Measurements from ENCODE around the gene KRTAP1-5. TPM values are rescaled to one million over a fixed set of nuclear protein-coding genes. Genes with fewer than 3 reads are reported as not detected.
"Not testable (repeated sequence)": the region's sequence is repeated elsewhere in the genome, so short reads cannot be mapped to it uniquely, and the experiment has no call there.

Gene KRTAP1-5
- total and polyA plus RNA-seq, 12 donors, result not detected

DNA sequence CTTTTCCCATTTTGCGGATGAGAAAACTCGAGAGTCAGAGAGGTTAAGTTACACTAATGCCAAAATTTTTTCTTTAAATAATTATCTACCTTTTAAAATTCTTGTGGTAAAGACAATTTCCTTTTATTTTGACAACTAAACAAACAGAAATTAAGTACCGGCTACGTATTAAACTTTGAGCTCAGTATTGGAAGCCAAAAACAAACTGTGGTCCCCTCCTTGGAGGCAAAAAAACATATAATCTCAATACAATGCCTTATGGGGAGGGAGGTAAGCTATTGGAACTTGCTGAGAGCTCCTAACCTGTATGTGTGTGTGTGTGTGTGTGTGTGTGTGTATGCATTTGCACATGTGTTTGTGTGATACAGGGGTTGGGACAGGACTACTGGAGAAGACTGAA lies 36.4 kb upstream of the KRTAP1-5 start:
- H3K27ac ChIP-seq, result no peak overlapping the region
- intact Hi-C loops (cut with DNase I), result no loop called here
- H3K36me3 ChIP-seq (replicated peaks in 1 of 2), result no peaks in the 10 kb centered on the region
- 81 to 89% (median 86%) methylated on average over 4 of the region's 4 CpGs for WGBS, 4 donors
- TF ChIP-seq POLR2A (IDR thresholded peaks at IDR 0.05), result no peak
- DNase-seq, result no peak
- H3K27me3 ChIP-seq, result no peaks in the 10 kb centered on the region
- no peak overlapping the region for H3K4me3 ChIP-seq
- no peaks in the 10 kb centered on the region for H3K4me1 ChIP-seq (replicated peaks in 1 of 2)
- no peaks in the 10 kb centered on the region for H3K9me3 ChIP-seq (replicated peaks in 1 of 3)

DNA sequence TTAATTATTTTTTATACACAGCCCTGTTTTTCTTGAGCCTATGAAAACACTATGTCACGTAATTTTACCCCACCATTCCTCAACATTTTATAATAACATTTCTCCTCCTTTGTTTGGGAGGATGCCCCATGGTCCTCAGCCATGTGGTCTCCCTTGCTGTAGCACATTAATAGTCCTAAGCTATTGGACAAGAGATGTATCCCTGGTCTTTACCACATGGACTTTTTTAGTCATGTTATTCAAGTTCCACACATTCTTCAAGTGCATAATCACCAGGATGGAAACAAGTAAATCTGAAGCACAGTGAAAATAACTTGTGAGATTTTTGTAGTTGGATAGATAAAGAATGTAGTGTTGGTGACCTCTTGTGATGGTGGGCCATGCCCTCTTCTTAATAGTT lies 35.0 kb upstream of the KRTAP1-5 start:
- TF ChIP-seq POLR2A (IDR thresholded peaks at IDR 0.05), result no peak
- TF ChIP-seq, protein P1, sequence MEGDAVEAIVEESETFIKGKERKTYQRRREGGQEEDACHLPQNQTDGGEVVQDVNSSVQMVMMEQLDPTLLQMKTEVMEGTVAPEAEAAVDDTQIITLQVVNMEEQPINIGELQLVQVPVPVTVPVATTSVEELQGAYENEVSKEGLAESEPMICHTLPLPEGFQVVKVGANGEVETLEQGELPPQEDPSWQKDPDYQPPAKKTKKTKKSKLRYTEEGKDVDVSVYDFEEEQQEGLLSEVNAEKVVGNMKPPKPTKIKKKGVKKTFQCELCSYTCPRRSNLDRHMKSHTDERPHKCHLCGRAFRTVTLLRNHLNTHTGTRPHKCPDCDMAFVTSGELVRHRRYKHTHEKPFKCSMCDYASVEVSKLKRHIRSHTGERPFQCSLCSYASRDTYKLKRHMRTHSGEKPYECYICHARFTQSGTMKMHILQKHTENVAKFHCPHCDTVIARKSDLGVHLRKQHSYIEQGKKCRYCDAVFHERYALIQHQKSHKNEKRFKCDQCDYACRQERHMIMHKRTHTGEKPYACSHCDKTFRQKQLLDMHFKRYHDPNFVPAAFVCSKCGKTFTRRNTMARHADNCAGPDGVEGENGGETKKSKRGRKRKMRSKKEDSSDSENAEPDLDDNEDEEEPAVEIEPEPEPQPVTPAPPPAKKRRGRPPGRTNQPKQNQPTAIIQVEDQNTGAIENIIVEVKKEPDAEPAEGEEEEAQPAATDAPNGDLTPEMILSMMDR (IDR thresholded peaks at IDR 0.05), result no peak
- 56 to 83% (median 76%) methylated on average over 1 of the region's 1 CpG for WGBS, 4 donors
- intact Hi-C loops (cut with DNase I), result no loop called here
- H3K4me3 ChIP-seq, result no peak overlapping the region
- H3K9me3 ChIP-seq (replicated peaks in 1 of 3), result no peaks in the 10 kb centered on the region
- no peaks in the 10 kb centered on the region for H3K27me3 ChIP-seq
- no peaks in the 10 kb centered on the region for H3K4me1 ChIP-seq (replicated peaks in 1 of 2)
- no peak overlapping the region for H3K27ac ChIP-seq
- no peak for DNase-seq
- no peaks in the 10 kb centered on the region for H3K36me3 ChIP-seq (replicated peaks in 1 of 2)

DNA sequence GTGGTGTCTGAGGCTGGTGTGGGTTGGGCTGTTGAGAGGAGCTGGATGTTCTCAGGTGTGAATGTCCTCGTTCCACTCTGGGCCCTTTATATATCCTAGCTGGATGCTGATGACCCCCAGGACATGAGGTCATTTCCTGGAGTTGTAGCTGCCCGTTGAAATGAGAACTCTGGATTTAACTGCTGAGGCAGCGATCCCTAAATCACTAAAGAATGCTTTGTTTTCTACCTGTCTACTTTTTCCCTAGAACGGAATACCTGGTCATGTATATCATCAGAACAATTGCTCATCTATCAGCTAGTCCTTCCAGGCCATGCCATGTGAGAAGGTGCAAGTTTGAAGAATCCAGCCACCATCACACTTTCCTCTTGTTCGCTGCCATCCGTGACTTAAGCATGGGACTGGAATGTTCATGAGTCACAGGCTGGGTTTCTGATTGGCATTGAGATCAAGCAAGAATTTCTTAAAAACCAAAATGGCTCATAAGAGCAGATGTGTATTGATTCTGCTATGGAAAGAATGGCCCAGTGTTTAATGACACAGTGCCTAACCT lies 33.1 kb upstream of the KRTAP1-5 start, which contains the start of gene KRTAP2-3:
TSS of gene KRTAP2-3 (minus strand) at position 63 of the 553 bp plus-strand sequence. CDS start 64 bp downstream, outside the sequence.
- WGBS, 4 donors, result 57 to 69% (median 63%) methylated on average over 6 of the region's 6 CpGs
- Histone ChIP-seq H3K4me1 (replicated peaks in 1 of 2) (no peaks in the 10 kb centered on the region), H3K36me3 (replicated peaks in 1 of 2) (no peaks in the 10 kb centered on the region), H3K4me3 (no peak within 1 kb of the TSS), H3K27ac (no peak within 1 kb of the TSS), H3K9me3 (replicated peaks in 1 of 3) (no peaks in the 10 kb centered on the region), H3K27me3 (no peaks in the 10 kb centered on the region)
- TF ChIP-seq, protein P1 (IDR thresholded peaks at IDR 0.05), result no peak
- TF ChIP-seq POLR2A (IDR thresholded peaks at IDR 0.05), result no peak
- no peak for DNase-seq
- intact Hi-C loops (cut with DNase I), result no loop called here

DNA sequence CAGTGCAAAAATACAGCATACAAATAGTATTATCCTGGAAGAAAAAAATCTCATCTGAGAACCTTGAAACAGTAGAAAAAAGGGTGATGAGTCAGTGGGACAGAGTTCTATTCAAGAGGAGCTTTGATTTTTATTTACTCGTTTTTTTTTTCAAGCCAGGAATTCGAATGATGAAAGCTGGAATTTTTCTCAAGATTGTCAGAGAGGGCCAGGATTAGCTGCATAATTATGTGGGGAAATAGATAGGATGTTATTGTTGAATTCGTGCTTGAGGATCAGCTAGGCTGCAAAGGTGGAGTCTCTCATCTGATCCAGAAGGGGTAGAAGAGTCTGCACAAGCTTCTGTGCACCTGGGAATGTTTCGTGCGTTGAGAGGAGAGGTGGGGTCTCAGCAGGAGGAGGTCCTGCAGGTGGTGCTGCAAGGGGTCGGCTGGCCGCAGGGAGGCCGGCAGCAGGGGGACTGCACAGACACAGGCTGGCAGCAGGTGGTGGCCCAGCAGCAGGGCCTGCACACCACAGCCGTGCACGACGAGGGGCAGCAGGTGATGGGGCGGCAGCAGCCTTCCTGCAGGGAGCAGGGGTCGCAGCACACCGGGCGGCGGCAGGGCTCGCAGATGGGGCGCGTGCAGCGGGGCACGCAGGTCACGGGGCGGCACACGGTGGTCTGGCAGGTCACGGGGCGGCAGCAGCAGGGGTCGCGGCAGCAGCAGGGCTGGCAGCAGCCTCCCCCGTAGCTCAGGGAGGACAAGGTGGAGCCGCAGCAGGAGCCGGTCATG lies 32.5 kb upstream of the KRTAP1-5 start:
- 25 to 43% (median 34%) methylated on average over 5 to 10 of the region's 31 CpGs for WGBS, 4 donors

DNA sequence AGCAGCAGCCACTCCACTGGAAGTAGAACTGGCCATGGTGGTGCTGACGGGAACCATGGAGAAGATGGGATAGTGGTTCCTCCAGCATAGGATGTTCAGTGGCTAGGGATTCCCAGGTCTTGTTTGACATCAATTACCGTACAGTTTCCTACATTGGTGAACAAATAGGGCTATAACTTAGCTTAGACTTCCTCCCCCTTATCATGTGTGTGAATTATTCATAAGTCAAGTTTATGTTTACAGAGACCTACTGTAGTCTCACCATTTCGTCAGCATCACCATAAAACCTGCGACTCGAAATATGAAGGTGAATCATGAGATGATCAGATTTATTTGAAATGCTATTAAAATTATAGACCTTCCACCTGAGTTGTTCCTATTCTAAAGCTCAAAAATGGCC lies 31.7 kb upstream of the KRTAP1-5 start:
- H3K4me1 ChIP-seq (replicated peaks in 1 of 2), result no peaks in the 10 kb centered on the region
- TF ChIP-seq POLR2A (IDR thresholded peaks at IDR 0.05), result no peak
- TF ChIP-seq, protein P1 (IDR thresholded peaks at IDR 0.05), result no peak
- no peaks in the 10 kb centered on the region for H3K27me3 ChIP-seq
- intact Hi-C loops (cut with DNase I), result no loop called here
- H3K4me3 ChIP-seq, result no peak overlapping the region
- WGBS, 4 donors, result 67 to 77% (median 73%) methylated on average over 5 of the region's 5 CpGs
- no peaks in the 10 kb centered on the region for H3K36me3 ChIP-seq (replicated peaks in 1 of 2)
- no peak overlapping the region for H3K27ac ChIP-seq
- H3K9me3 ChIP-seq (replicated peaks in 1 of 3), result no peaks in the 10 kb centered on the region
- no peak for DNase-seq

More for the DNA sequence above, 32.5 kb upstream of the KRTAP1-5 start:
- H3K9me3 ChIP-seq (replicated peaks in 1 of 3); H3K27me3 ChIP-seq; H3K36me3 ChIP-seq (replicated peaks in 1 of 2); intact Hi-C loops (cut with DNase I); H3K27ac ChIP-seq; H3K4me3 ChIP-seq; DNase-seq; H3K4me1 ChIP-seq (replicated peaks in 1 of 2): not testable (repeated sequence)

All from adrenal gland (tissue), 12 donors.